HG03565 (cell line): ENCODE measurements around the gene ZFR.
A peak's percentile ranks its signal among the peaks of the same experiment; 100 is the strongest.
"Not testable (repeated sequence)": the region's sequence is repeated elsewhere in the genome, so short reads cannot be mapped to it uniquely, and the experiment has no call there.

ENCODE experiments used
- ATAC-seq: cut with Tn5 transposase; IDR thresholded peaks from one replicate; pipeline ENCODE4 v1.9.1; 2021; ENCODE audit warnings: mild to moderate bottlenecking, moderate library complexity; ENCODE audit not compliant: unreplicated experiment

The ZFR gene

DNA sequence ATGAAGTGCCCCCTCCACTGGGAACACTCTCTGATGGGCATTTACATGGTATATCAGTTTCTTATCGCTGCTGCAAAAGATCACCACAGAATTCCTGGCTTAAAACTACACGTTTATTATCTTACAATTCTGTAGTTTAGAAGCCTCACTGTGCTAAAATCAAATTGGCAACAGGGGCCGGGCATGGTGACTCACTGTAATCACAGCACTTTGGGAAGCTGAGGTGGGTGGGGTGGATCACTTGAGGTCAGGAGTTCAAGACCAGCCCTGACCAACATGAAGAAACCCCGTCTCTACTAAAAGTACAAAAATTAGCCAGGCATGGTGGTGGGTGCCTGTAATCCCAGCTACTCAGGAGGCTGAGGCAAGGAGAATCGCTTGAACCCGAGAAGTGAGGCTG lies 7.8 kb upstream of the ZFR start:
- not testable (repeated sequence) for ATAC-seq

DNA sequence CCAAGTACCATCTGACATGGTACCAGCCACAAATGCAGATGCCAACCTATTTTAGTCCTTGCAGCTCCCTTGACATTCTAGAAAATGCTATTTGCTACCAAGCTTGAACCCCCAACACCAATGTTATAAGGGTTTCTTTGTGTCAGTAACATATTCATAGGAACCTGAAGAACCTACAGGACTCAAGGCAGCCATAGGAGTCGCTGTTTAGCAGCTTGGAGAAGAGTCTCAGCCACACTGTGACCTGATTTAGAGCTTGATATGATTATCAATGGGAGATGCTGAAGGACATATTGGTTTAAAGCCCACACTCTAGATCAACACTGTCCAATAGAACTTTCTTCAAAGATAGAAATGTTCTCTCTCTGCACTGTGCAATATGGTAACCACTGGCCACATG lies 6.4 kb upstream of the ZFR start:
- no peak for ATAC-seq

DNA sequence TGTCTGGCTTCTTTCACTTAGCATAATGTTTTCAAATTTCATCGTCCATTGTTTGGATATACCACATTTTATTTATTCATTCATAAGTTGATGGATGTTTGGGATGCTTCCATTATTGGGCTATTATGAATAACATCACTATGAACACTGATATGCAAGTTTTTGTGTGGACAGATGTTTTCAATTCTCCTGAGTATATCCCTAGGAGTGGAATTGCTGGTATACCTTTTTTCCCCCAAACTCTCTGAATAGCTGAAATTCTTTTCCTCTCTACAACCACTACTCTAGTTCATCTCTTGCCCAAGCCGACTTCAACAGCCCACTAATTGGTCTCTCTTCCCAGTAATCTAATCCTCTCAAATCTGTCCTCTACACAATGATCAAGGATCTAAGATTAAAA lies 4.7 kb upstream of the ZFR start:
- no peak for ATAC-seq

DNA sequence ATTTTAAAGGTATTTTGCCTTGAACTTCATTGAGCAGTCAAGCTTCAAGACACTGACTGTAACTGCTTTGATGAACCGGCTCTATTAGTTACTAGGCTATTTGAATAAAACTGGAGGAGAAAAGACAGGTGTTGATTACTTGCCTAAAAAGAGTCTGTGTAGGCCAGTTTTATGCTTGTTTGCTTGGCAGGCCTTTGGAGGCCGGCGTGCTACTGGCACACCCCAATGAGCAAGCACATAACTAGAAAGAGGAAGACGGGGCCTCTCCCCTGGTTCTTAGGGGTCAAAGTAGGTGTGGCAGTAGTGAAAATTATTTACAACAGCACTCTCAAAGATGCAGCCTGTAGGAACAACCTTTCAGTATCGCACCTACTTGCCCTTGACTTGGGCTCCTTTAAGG lies 2.1 kb upstream of the ZFR start:
- no peak for ATAC-seq

DNA sequence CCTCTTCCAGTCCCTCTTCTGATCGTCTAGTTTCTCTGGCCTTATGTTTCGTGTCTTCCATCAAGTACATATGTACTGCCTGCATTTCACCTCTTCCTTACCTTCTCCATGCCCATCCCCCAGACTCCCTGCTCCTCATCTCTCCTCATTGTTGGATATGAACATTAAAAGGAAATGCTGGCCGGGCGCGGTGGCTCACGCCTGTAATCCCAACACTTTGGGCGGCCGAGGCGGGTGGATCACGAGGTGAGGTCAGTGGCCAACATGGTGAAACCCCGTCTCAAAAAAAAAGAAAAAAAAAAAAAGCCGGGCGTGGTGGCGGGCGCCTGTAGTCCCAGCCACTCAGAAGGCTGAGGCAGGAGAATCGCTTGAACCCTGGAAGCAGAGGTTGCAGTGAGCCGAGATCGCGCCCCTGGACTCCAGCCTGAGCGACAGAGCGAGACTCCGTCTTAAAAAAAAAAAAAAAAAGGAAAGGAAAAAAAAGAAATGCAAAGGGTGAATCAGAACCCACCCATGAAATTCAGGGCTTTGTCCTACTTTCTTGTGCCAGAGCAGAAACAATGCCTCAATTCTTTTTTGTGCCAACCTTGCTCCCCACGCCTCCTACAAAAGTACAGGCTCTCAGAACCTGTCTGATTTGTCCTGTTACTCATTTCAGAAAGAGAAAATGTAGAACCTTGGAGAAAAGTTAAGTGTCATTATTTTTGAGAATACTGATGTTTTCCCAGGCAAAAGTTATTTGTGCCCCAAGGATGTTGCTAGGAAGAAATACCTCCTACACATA lies 1.5 kb upstream of the ZFR start:
- ATAC-seq, result no peak

DNA sequence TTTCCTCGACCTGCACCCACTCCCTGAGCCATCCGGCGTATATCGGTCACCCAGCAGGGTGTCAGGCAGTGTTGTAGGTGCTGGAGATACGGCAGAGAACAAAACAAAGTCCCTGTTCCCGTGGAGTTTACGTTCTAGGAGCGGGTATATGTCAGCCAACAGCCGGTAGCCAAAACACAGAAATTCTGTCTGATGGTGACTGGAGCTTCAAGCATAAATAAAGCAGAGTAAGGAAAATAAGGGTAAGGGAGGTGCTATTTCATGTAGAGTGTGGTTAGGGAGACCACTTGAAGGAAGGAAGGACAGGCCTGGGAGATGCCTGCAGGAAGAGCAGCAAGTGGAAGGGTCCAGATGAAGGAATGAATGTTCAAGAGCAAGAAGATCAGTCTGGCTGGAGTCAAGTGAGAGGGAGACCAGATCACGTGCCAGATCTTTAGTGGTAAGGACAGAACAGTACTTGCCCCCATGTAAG lies 783 bp upstream of the ZFR start:
- no peak for ATAC-seq

DNA sequence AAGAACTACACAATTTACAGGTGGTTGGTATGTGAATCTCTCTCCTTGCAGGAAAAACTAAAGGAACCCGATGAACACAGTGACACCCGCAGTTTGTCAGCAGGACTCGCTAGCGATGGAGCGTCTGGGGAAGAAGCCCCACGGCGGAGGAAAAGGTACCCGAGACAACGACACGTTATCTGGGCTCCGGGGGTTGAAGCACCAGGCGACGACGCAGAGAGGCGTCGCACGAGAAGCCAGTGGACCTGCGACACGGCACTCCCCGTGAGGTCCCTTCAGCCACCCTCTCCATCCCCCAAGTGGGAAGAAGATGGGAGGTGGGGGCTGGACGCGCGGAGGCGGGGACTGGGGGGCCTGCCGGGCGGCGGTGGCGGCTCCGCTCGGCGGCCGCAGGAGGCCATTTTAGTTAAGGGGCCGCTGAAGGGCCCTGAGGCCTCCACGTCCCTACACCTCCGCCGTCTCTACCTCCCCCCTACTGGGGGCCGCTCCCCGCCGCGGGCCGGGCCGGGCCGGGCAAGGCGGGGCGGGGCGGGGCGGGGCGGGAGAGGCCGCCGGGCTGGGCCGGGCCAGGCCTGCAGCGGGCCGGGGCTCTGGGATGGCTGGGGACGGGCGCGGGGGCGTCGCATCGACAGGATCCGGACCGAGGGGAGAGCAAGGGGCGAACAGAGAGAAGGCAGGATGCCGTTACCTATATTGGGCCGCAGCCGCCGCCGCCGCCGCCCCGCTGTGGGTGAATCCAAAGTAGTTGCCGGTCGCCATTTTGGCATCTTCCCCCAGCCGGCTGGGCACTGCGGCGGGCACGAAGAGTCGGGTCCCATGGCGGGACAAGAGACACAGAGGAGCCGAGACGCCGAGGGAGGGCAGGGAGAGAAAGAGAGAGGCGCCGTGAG lies 754 bp downstream of the ZFR start:
- ATAC-seq, result peak; percentile 19

DNA sequence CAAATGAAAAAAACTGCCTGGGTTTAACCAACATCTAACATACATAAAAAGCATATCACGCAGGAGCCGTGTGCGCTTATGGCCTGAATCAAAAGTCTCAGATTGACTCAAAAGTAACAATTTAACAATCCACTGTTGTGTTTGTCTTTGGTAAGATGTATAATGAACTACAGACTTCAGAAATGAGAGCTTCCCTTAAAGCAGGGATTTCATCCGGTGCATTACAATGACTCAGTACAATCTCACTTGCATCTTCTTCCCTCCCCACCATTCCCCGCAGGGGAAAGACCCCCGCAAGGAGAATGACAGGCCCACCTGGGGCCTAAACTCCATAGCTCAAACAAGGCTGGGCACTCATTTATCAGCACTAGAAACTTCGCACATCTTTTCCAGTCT lies 1.4 kb downstream of the ZFR start:
- ATAC-seq, result peak; percentile 24

DNA sequence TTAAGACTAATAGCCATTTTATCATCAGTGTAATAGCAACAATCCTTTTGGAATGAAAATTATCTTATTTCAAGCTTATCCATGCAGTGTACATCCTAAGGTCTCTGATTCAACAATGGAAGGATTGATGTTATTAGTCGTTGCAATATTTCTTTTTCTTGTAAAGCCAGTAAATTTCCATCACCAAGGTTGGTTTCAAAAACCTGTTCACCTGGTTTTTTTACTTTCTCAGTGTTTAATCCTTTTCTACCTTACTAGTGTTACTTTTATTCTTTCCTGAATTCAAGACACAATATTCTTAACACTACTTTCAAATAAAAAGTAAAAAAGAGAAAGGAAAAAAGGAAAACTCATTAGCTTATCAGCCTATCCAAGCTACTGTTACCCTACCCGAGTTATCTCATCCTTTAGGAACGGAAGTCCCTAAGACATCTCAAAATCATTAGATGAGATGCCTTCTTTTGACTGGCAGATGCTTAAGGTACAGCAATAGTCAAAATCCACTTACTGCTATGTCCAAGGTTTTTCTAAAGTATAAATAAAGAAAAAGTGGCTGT lies 5.4 kb downstream of the ZFR start:
- no peak for ATAC-seq

DNA sequence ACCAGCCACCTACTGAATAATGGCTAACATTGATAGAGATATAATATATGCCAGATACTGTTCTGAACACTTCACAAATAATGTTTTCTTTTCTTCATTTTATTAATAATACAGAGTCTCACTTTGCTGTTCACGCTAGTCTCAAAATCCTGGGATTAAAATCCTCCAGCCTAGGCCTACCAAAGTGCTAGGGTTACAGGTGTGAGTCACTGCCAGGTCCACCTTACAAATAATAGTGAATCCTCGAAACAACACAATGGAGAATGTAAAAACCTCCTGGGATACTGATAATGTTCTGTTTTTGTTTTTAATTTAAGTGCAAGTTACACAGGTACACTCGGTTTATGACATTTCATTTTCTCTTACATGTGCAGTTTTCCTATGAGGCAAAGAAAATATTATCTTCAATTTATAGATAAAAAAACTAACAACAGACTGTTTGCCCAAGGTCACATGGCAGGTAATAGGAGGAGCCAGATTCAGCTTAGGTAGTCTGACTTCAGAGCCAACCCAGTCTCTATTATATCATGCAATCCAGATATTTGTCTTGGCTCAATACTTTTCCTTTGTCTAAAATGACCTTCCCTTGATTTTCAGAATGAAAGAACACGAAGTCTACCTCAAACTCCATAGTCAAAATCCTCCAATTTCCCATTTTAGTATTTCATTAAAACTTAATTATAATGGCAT lies 7.8 kb downstream of the ZFR start:
- no peak for ATAC-seq

DNA sequence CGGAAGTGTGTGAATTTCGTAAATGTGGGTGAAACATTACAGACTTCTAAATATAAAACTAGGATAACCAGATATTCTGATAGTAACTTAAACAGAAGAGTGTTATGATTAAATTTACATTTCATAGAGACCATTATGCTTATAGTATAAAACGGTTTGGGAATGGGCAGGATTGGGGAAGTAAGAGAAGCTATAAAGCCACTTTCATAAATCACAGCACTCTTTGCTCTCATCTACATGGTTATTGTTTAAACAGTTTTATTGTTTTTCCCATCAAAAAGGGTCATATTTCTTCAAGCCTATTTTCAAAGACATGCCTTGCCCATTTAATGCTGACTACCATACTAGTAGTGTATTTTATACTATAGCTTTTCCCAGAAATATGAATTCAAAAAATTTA lies 9.2 kb downstream of the ZFR start:
- ATAC-seq, result no peak

DNA sequence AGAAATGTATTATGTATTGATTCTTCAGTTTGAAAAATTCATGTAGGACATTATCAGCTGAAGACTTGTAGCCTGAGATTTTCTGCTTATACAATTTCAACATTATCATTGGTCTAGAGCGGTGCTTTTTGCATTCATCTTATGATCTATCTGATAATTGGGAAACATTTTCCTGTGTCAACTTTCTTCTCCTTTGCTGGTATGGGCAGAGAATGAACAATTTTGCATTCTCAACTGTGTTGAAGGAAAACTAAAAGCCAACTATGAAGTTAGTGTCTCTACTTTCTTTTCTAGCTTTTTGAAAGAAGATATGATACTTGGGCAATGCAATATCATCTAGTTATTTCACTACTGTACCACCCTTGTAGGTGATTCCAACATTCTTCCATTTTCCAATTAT lies 10.3 kb downstream of the ZFR start:
- no peak for ATAC-seq

DNA sequence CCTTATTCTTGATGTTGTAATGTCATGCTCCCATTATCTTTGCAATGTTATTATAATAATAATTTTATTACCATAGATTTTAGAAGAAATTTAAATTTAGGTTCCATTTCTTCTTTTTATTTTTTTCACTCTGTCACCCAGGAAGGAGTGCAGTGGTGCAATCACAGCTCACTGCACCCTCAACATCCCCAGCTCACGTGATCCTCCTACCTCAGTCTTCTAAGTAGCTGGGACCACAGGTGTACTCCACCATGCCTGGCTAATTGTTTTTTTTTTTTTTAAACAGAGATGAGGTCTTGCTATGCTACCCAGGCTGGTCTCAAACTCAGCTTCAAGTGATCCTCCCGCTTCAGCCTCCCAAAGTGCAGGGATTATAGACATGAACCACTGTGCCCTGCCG lies 11.9 kb downstream of the ZFR start:
- no peak for ATAC-seq

DNA sequence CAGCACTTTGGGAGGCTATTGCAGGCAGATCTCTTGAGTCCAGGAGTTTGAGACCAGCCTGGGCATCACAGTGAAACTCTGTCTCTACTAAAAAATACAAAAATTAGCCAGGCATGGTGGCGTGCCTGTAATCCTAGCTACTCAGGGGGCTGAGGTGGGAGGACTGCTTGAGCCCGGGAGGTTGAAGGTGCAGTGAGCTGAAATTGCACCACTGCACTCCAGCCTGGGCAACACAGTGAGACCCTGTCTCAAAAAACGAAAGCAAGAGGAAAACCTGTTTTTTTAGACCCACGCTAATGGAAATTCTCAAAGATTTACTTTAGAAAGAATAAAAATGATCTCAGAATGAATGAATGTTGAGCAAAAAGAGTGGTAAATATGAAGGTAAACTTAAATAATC lies 13.7 kb downstream of the ZFR start:
- ATAC-seq, result not testable (repeated sequence)

DNA sequence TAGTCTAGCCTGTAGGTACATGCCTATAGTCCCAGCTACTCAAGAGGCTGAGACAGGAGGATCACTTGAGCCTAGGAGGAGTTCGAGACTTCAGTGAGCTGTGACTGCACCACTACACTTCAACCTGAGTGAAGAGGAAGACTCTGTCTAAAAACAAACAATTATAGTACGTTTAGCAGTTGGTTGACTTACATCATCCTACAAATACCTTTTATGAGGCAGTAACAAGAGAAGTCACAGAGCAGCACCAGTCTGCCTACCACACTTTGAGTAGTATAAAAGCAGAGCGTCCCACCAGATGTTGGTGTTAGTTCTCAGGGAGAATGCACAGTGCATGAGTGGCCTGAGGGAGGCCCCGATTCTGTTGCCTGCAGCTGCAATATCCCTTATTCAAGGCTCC lies 16.1 kb downstream of the ZFR start:
- no peak for ATAC-seq

DNA sequence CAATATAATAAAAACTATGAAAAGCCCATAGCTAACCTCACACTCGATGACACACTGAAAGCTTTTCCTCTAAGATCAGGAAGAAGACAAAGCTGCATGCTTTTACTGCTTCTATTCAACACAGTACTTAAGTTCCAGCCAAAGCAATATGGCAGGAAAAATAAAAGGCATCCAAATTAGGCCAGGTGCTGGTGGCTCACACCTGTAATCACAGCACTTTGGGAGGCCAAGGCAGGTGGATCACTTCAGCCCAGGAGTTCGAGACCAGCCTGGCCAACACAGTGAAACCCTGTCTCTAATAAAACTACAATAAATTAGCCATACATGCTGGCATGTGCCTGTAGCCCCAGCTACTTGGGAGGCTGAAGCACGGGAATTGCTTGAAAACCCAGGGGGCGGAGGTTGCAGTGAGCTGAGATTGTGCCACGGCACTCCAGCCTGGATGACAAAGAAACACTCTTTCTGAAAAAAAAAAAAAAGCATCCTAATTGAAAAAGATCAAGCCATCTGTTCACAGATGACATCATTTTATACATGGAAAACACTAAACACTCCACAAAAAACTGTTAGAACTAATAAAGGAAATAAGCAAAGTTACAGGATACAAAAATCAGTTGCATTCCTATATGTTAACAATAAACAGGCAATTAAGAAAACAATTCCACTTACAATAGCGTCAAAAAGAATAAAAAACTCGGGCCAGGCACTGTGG lies 17.9 kb downstream of the ZFR start:
- no peak for ATAC-seq

DNA sequence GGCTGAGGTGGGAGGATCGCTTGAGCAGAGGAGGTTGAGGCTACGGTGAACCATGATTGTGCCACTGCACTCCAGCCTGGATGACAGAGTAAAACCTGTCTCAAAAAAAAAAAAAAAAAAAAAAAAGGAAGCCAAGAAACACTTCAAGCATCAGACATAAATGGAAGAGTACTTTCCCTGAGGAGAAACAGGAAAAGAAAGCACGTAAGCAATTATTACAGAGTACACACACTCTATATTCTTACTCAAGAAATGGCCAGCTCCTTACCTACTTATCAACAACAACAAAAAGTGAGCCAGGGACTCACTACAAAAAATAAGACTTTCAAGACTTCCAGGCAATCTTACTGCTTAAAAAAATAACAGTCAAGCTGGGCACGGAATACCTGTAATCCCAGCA lies 21.8 kb downstream of the ZFR start:
- no peak for ATAC-seq

DNA sequence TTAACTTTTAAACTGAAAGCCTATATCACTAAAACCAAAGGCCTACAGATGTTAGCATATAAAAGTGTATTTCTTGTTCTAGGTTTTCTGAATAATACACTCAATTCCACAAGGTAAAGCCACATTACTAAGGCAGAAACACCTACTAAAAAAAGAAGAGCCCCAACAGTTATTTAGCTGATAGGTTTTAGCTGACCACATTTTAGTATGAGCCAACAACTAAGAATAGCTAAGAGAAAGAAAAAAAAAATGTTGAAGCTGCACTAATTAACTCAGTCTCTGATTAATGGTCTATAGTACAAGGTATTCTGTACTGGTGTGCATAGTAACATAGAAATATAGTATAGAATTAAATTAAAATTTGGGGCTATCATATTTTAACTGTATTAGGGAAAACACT lies 23.5 kb downstream of the ZFR start:
- ATAC-seq, result peak; percentile 56

DNA sequence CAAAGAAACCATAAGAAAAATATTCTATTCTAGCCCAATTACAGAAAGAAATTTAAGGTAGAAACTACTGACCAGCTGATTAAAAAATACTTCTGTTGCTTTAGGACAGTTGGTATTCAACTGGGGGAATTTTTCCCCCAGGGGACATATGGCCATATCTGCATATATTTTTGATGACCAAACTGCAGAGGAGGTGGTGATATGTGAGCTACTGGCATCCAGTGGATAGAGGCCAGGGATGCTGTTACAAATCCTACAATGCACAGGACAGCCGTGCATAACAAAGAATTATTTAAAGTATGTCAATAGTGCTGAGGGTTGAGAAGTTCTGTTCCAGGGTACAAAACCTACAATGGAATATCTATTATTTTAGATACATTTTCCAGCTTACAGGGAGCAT lies 24.0 kb downstream of the ZFR start:
- ATAC-seq, result no peak

DNA sequence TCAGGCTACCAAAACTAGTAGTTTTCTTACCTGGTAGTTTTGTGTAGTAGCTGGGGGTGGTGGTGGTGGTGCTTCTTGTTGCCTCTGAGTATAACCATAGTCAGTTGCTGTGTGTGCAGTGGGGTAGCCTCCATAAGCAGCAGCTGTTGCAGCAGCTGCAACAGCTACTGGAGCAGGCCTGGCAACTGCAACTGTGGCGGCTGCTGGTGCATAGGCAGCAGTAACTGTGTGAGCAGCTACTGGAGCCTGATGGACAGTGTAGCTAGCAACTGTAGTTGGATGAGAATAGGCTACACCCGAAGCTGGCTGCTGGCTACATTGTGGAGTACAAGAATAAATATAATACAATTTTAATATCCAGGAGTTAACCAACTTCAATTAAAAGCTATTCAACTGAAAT lies 24.7 kb downstream of the ZFR start:
- ATAC-seq, result no peak
